IgD-negative memory B cell (primary cell): ENCODE data around the gene SLC30A7. TPM values are rescaled to one million over a fixed set of nuclear protein-coding genes. Genes with fewer than 3 reads are reported as not detected.
"Not testable (repeated sequence)": the region's sequence is repeated elsewhere in the genome, so short reads cannot be mapped to it uniquely, and the experiment has no call there.

Source experiments
- H3K27ac Mint-ChIP-seq, 3 donors: one replicate each; pipeline ENCODE4 v1.8.0; 2020 to 2022; ENCODE audit warnings: mild to moderate bottlenecking in 3 of 3, mixed read lengths in 3 of 3, moderate library complexity in 1 of 3
- H3K27me3 Mint-ChIP-seq: one replicate; pipeline ENCODE4 v1.8.0; 2021; ENCODE audit warnings: mixed read lengths
- H3K36me3 Mint-ChIP-seq: one replicate; pipeline ENCODE4 v1.8.0; 2020; ENCODE audit warnings: mild to moderate bottlenecking, mixed read lengths
- H3K4me1 Mint-ChIP-seq, 3 donors: one replicate each; pipeline ENCODE4 v1.8.0; 2020 to 2022; ENCODE audit warnings: mixed read lengths in 3 of 3, mild to moderate bottlenecking in 1 of 3
- H3K4me3 Mint-ChIP-seq, 4 donors: one replicate each; pipeline ENCODE4 v1.8.0; 2020 to 2022; ENCODE audit warnings: mild to moderate bottlenecking in 4 of 4, mixed read lengths in 4 of 4, moderate library complexity in 3 of 4
- H3K9me3 Mint-ChIP-seq, 3 donors: one replicate each; pipeline ENCODE4 v1.8.0; 2020 to 2021; ENCODE audit warnings: mixed read lengths in 3 of 3, mild to moderate bottlenecking in 1 of 3
- polyA plus RNA-seq: library from polyadenylated mRNA; unstranded; fragments of 300-500 nt; fragmentation: Illumina TruSeq; gene quantifications from one replicate; pipeline ENCODE4 v1.2.3, GENCODE V29; 2021

The SLC30A7 gene
- polyA plus RNA-seq, 1 donor from 2014 or later, result 8.3 TPM

GRCh38 chr1:100905181-100905580, 9.3 kb downstream of the SLC30A7 start:
- H3K27me3 Mint-ChIP-seq, result no peaks in the 10 kb centered on the region
- H3K9me3 Mint-ChIP-seq, result peaks cover 0 to 5% (median 0%) of the 10 kb centered on the region in 3 donors
- H3K27ac Mint-ChIP-seq, result no peak overlapping the region
- peaks cover 2 to 18% (median 4%) of the 10 kb centered on the region in 3 donors for H3K4me1 Mint-ChIP-seq
- H3K4me3 Mint-ChIP-seq, result peak overlapping the region in 1 of 4 donors; percentile 30
- H3K36me3 Mint-ChIP-seq, result peaks cover 13% of the 10 kb centered on the region

GRCh38 chr1:100907887-100908286, 12.0 kb downstream of the SLC30A7 start:
- Mint-ChIP-seq H3K4me3 (no peak overlapping the region), H3K9me3 (peaks cover 0 to 5% (median 0%) of the 10 kb centered on the region in 3 donors), H3K27ac (peak overlapping the region in 2 of 3 donors; percentile 63 to 69), H3K27me3 (no peaks in the 10 kb centered on the region), H3K36me3 (peaks cover 13% of the 10 kb centered on the region), H3K4me1 (peaks cover 2 to 7% (median 2%) of the 10 kb centered on the region in 3 donors)

GRCh38 chr1:100909018-100909417, 13.1 kb downstream of the SLC30A7 start:
- H3K27me3 Mint-ChIP-seq, result no peaks in the 10 kb centered on the region
- H3K9me3 Mint-ChIP-seq, result peaks cover 0 to 5% (median 0%) of the 10 kb centered on the region in 3 donors
- peaks cover 16% of the 10 kb centered on the region for H3K36me3 Mint-ChIP-seq
- H3K4me3 Mint-ChIP-seq, result no peak overlapping the region
- peaks cover 2 to 7% (median 2%) of the 10 kb centered on the region in 3 donors for H3K4me1 Mint-ChIP-seq
- no peak overlapping the region for H3K27ac Mint-ChIP-seq

- no peak overlapping the region for H3K4me3 Mint-ChIP-seq
- peaks cover 13% of the 10 kb centered on the region for H3K36me3 Mint-ChIP-seq
- H3K9me3 Mint-ChIP-seq, result no peaks in the 10 kb centered on the region
- no peaks in the 10 kb centered on the region for H3K27me3 Mint-ChIP-seq
- H3K27ac Mint-ChIP-seq, result no peak overlapping the region
- peaks cover 0 to 14% (median 5%) of the 10 kb centered on the region in 3 donors for H3K4me1 Mint-ChIP-seq
These were observed 16.1 kb downstream of the SLC30A7 start for GRCh38 chr1:100912019-100912418.

GRCh38 chr1:100921110-100921706, 25.3 kb downstream of the SLC30A7 start:
- Mint-ChIP-seq H3K9me3 (no peaks in the 10 kb centered on the region), H3K27ac (no peak overlapping the region), H3K4me1 (peaks cover 10 to 20% (median 14%) of the 10 kb centered on the region in 3 donors), H3K27me3 (no peaks in the 10 kb centered on the region), H3K36me3 (peaks cover 6% of the 10 kb centered on the region), H3K4me3 (no peak overlapping the region)

GRCh38 chr1:100924212-100924611, 28.3 kb downstream of the SLC30A7 start:
- Mint-ChIP-seq H3K27me3 (no peaks in the 10 kb centered on the region), H3K27ac (peak overlapping the region; percentile 9 to 84 (median 31)), H3K4me3 (no peak overlapping the region), H3K9me3 (no peaks in the 10 kb centered on the region), H3K4me1 (peaks cover 9 to 20% (median 13%) of the 10 kb centered on the region in 3 donors), H3K36me3 (peaks cover 3% of the 10 kb centered on the region)

GRCh38 chr1:100924991-100925390, 29.1 kb downstream of the SLC30A7 start:
- no peak overlapping the region for H3K4me3 Mint-ChIP-seq
- H3K4me1 Mint-ChIP-seq, result peaks cover 8 to 18% (median 17%) of the 10 kb centered on the region in 3 donors
- H3K36me3 Mint-ChIP-seq, result peaks cover 3% of the 10 kb centered on the region

GRCh38 chr1:100926240-100926639, 30.4 kb downstream of the SLC30A7 start:
- Mint-ChIP-seq H3K4me3 (no peak overlapping the region), H3K9me3 (no peaks in the 10 kb centered on the region), H3K36me3 (peaks cover 3% of the 10 kb centered on the region), H3K27me3 (no peaks in the 10 kb centered on the region), H3K27ac (no peak overlapping the region), H3K4me1 (peaks cover 10 to 22% (median 22%) of the 10 kb centered on the region in 3 donors)

More at GRCh38 chr1:100924991-100925390, 29.1 kb downstream of the SLC30A7 start:
- Mint-ChIP-seq H3K27me3 (no peaks in the 10 kb centered on the region), H3K9me3 (no peaks in the 10 kb centered on the region), H3K27ac (peak overlapping the region in 1 of 3 donors; percentile 63)

GRCh38 chr1:100927276-100927675, 31.4 kb downstream of the SLC30A7 start:
- Mint-ChIP-seq H3K27ac (no peak overlapping the region), H3K36me3 (peaks cover 3% of the 10 kb centered on the region), H3K9me3 (no peaks in the 10 kb centered on the region), H3K4me1 (peaks cover 13 to 29% (median 28%) of the 10 kb centered on the region in 3 donors), H3K4me3 (no peak overlapping the region), H3K27me3 (no peaks in the 10 kb centered on the region)

GRCh38 chr1:100928128-100928527, 32.2 kb downstream of the SLC30A7 start:
- Mint-ChIP-seq H3K4me3 (no peak overlapping the region), H3K27me3 (no peaks in the 10 kb centered on the region), H3K27ac (no peak overlapping the region), H3K36me3 (peaks cover 3% of the 10 kb centered on the region), H3K4me1 (peaks cover 13 to 33% (median 27%) of the 10 kb centered on the region in 3 donors), H3K9me3 (no peaks in the 10 kb centered on the region)

- H3K4me1 Mint-ChIP-seq, result peaks cover 9 to 26% (median 26%) of the 10 kb centered on the region in 3 donors
- peak overlapping the region in 1 of 4 donors; percentile 37 for H3K4me3 Mint-ChIP-seq
- H3K36me3 Mint-ChIP-seq, result peaks cover 9% of the 10 kb centered on the region
- no peaks in the 10 kb centered on the region for H3K9me3 Mint-ChIP-seq
- H3K27ac Mint-ChIP-seq, result no peak overlapping the region
- H3K27me3 Mint-ChIP-seq, result no peaks in the 10 kb centered on the region
These were observed 34.6 kb downstream of the SLC30A7 start for GRCh38 chr1:100930494-100930893.

GRCh38 chr1:100931716-100932115, 35.8 kb downstream of the SLC30A7 start:
- Mint-ChIP-seq H3K9me3 (no peaks in the 10 kb centered on the region), H3K27ac (no peak overlapping the region), H3K4me1 (peaks cover 9 to 25% (median 21%) of the 10 kb centered on the region in 3 donors), H3K27me3 (no peaks in the 10 kb centered on the region), H3K4me3 (no peak overlapping the region), H3K36me3 (peaks cover 16% of the 10 kb centered on the region)

- not testable (repeated sequence) for H3K27ac Mint-ChIP-seq, H3K27me3 Mint-ChIP-seq, H3K4me3 Mint-ChIP-seq, H3K9me3 Mint-ChIP-seq
- peaks cover 20% of the 10 kb centered on the region for H3K36me3 Mint-ChIP-seq
- H3K4me1 Mint-ChIP-seq, result peaks cover 9 to 25% (median 21%) of the 10 kb centered on the region in 3 donors
These were observed 37.7 kb downstream of the SLC30A7 start for GRCh38 chr1:100933555-100933954.

- Mint-ChIP-seq H3K4me3 (no peak overlapping the region), H3K4me1 (peaks cover 8 to 18% (median 11%) of the 10 kb centered on the region in 3 donors), H3K27ac (no peak overlapping the region)
These were observed 40.5 kb downstream of the SLC30A7 start for GRCh38 chr1:100936194-100936967.

GRCh38 chr1:100941098-100941527, 45.2 kb downstream of the SLC30A7 start:
- H3K4me1 Mint-ChIP-seq, result peaks cover 12 to 23% (median 19%) of the 10 kb centered on the region in 3 donors
- H3K27me3 Mint-ChIP-seq, result no peaks in the 10 kb centered on the region
- H3K4me3 Mint-ChIP-seq, result peak overlapping the region in 2 of 4 donors; percentile 18 to 78
- H3K36me3 Mint-ChIP-seq, result peaks cover 39% of the 10 kb centered on the region
- H3K9me3 Mint-ChIP-seq, result peaks cover 0 to 6% (median 0%) of the 10 kb centered on the region in 3 donors
- peak overlapping the region in 2 of 3 donors; percentile 78 to 82 for H3K27ac Mint-ChIP-seq

More at GRCh38 chr1:100936194-100936967, 40.5 kb downstream of the SLC30A7 start:
- no peaks in the 10 kb centered on the region for H3K9me3 Mint-ChIP-seq
- peaks cover 28% of the 10 kb centered on the region for H3K36me3 Mint-ChIP-seq
- no peaks in the 10 kb centered on the region for H3K27me3 Mint-ChIP-seq
